Measurements from ENCODE around the gene FBXO31. TPM values are rescaled to one million over a fixed set of nuclear protein-coding genes. Genes with fewer than 3 reads are reported as not detected.

FBXO31 gene
- total and polyA plus RNA-seq, 3 experiments from 2014 or later = 27.4 to 40.9 (median 35.6) TPM

DNA sequence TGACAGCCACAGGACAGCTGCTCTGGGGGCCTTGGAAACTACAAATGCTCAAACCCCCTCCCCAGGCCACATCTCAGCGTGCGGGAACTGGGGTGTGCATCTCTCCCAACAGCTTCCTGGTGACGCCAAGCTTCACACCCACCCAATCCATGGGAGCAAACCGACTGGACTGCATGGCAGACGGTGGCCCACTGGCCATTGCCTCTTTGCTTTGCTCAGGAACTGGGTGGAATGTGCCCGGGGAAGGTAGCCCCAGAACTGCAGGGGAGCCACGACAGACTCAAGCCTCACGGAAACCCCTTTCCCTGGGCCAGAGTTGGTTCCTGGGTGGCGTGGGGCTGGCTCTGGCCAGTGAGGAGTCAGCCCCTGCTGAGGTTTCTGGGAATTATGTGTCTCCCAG lies 61.2 kb downstream of the FBXO31 start:
- DNase-seq = no peak
- ChIA-PET POLR2A (no interaction called here), CTCF (interaction anchor here (0.6 to 1.7 kb wide), 3 partner anchors 16 to 153 kb away, joined by 3 to 4 read pairs (median 4); no protein-coding TSS in a partner anchor)
- Histone ChIP-seq H3K27me3 (ENCODE audit: insufficient read depth, low read length, poor library complexity, severe bottlenecking) (no peaks in the 10 kb centered on the region), H3K9me3 (ENCODE audit: low read length) (no peaks in the 10 kb centered on the region), H3K4me1 (ENCODE audit: insufficient read depth, low read length) (peaks cover 13% of the 10 kb centered on the region), H3K4me3 (ENCODE audit: low read length) (no peak overlapping the region), H3K36me3 (ENCODE audit: insufficient read depth, low read length) (no peaks in the 10 kb centered on the region), H3K27ac (ENCODE audit: low read depth, low read length) (no peak overlapping the region)
- Mint-ChIP-seq H3K9me3 (no peaks in the 10 kb centered on the region), H3K36me3 (peaks cover 0 to 10% (median 0%) of the 10 kb centered on the region in 3 donors), H3K27ac (no peak overlapping the region), H3K4me3 (no peak overlapping the region), H3K4me1 (peaks cover 14 to 22% (median 15%) of the 10 kb centered on the region in 3 donors), H3K27me3 (no peaks in the 10 kb centered on the region)

GRCh38 chr16:87321336-87322107 lies 62.1 kb downstream of the FBXO31 start:
- ChIA-PET POLR2A (no interaction called here), CTCF (interaction anchor here (1.7 kb wide), 1 partner anchor 67 kb away, joined by 4 read pairs; no protein-coding TSS in a partner anchor)
- H3K4me1 ChIP-seq (ENCODE audit: insufficient read depth, low read length) = peaks cover 13% of the 10 kb centered on the region
- H3K9me3 Mint-ChIP-seq = no peaks in the 10 kb centered on the region
- no peaks in the 10 kb centered on the region for H3K27me3 Mint-ChIP-seq
- H3K27ac Mint-ChIP-seq = peak overlapping the region in 1 of 8 donors; percentile 90
- H3K9me3 ChIP-seq (ENCODE audit: low read length) = no peaks in the 10 kb centered on the region
- DNase-seq = no peak
- peaks cover 14 to 26% (median 15%) of the 10 kb centered on the region in 3 donors for H3K4me1 Mint-ChIP-seq
- no peaks in the 10 kb centered on the region for H3K36me3 ChIP-seq (ENCODE audit: insufficient read depth, low read length)
- no peak overlapping the region for H3K27ac ChIP-seq (ENCODE audit: low read depth, low read length)
- peak overlapping the region in 1 of 7 donors; percentile 34 for H3K4me3 Mint-ChIP-seq
- H3K27me3 ChIP-seq (ENCODE audit: insufficient read depth, low read length, poor library complexity, severe bottlenecking) = no peaks in the 10 kb centered on the region
- no peak overlapping the region for H3K4me3 ChIP-seq (ENCODE audit: low read length)
- H3K36me3 Mint-ChIP-seq = peaks cover 0 to 11% (median 0%) of the 10 kb centered on the region in 3 donors

- no peaks in the 10 kb centered on the region for H3K9me3 Mint-ChIP-seq
- H3K4me1 Mint-ChIP-seq = peaks cover 14 to 26% (median 15%) of the 10 kb centered on the region in 3 donors
- Histone ChIP-seq H3K4me1 (ENCODE audit: insufficient read depth, low read length) (peaks cover 13% of the 10 kb centered on the region), H3K36me3 (ENCODE audit: insufficient read depth, low read length) (no peaks in the 10 kb centered on the region), H3K4me3 (ENCODE audit: low read length) (no peak overlapping the region), H3K27ac (ENCODE audit: low read depth, low read length) (no peak overlapping the region), H3K27me3 (ENCODE audit: insufficient read depth, low read length, poor library complexity, severe bottlenecking) (no peaks in the 10 kb centered on the region), H3K9me3 (ENCODE audit: low read length) (no peaks in the 10 kb centered on the region)
- no peaks in the 10 kb centered on the region for H3K27me3 Mint-ChIP-seq
- no peak for DNase-seq
- POLR2A ChIA-PET = no interaction called here
- H3K4me3 Mint-ChIP-seq = peak overlapping the region in 1 of 7 donors; percentile 34
- H3K36me3 Mint-ChIP-seq = peaks cover 0 to 10% (median 0%) of the 10 kb centered on the region in 3 donors
- CTCF ChIA-PET = no interaction called here
- H3K27ac Mint-ChIP-seq = peak overlapping the region in 1 of 8 donors; percentile 32
These were observed 62.9 kb downstream of the FBXO31 start for GRCh38 chr16:87320510-87321227.

DNA sequence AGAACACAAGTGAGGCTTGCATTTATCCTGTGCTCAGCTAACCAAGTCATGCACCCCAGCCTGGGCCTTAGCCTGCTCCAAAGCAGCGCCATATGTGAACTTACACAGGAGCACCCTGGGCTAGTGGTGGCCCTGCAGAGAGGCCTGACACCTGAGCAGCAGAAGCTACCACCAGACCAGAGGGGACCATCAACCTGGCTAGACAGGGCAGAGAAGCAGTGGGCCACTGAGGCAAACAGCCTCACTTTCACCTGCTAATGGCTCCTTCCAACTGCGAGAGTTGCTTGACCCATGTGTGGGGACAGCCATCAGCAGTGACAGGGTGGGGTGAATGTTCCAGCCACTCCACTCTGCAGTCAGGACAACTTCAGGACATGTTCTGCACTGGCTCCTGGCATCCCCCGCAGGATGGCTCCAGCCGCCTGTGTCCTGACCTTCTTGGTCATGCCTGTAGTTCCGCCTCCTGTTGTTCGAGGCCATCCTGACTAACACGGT lies 63.5 kb downstream of the FBXO31 start:
- no peak for DNase-seq
- H3K27me3 ChIP-seq (ENCODE audit: insufficient read depth, low read length, poor library complexity, severe bottlenecking) = no peaks in the 10 kb centered on the region
- ChIA-PET CTCF (no interaction called here), POLR2A (no interaction called here)
- no peaks in the 10 kb centered on the region for H3K36me3 ChIP-seq (ENCODE audit: insufficient read depth, low read length)
- H3K9me3 ChIP-seq (ENCODE audit: low read length) = no peaks in the 10 kb centered on the region
- H3K4me1 ChIP-seq (ENCODE audit: insufficient read depth, low read length) = peaks cover 13% of the 10 kb centered on the region
- no peak overlapping the region for H3K4me3 Mint-ChIP-seq
- no peaks in the 10 kb centered on the region for H3K9me3 Mint-ChIP-seq
- no peak overlapping the region for H3K27ac ChIP-seq (ENCODE audit: low read depth, low read length)
- no peak overlapping the region for H3K4me3 ChIP-seq (ENCODE audit: low read length)
- peaks cover 0 to 10% (median 0%) of the 10 kb centered on the region in 3 donors for H3K36me3 Mint-ChIP-seq
- no peaks in the 10 kb centered on the region for H3K27me3 Mint-ChIP-seq
- no peak overlapping the region for H3K27ac Mint-ChIP-seq
- peaks cover 14 to 26% (median 15%) of the 10 kb centered on the region in 3 donors for H3K4me1 Mint-ChIP-seq

DNA sequence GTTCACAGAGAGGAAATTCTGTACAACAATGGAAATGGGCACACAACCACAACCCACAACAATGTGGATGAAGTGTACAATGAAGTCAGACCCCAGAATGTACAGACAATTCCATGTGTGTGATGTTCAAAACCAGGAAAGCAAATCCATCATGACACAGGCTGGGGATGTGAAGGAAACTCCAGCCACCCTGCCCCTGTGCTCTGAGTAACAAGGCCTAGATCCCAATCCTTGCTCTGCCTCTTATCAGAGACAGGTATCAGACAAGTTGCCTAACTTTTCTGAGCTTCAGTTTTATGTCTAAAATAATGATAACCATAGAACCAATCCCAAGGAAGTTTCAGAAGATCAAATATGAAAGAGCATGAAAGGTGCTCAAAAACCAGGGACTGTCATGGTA lies 64.6 kb downstream of the FBXO31 start:
- peaks cover 13 to 21% (median 15%) of the 10 kb centered on the region in 3 donors for H3K4me1 Mint-ChIP-seq
- H3K4me3 Mint-ChIP-seq = peak overlapping the region; percentile 89 to 99 (median 94)
- POLR2A ChIA-PET = interaction anchor here (0.8 to 2.5 kb wide), 2 partner anchors 13 to 64 kb away, joined by 3 to 22 read pairs; partner anchors contain the start of gene FBXO31

DNA sequence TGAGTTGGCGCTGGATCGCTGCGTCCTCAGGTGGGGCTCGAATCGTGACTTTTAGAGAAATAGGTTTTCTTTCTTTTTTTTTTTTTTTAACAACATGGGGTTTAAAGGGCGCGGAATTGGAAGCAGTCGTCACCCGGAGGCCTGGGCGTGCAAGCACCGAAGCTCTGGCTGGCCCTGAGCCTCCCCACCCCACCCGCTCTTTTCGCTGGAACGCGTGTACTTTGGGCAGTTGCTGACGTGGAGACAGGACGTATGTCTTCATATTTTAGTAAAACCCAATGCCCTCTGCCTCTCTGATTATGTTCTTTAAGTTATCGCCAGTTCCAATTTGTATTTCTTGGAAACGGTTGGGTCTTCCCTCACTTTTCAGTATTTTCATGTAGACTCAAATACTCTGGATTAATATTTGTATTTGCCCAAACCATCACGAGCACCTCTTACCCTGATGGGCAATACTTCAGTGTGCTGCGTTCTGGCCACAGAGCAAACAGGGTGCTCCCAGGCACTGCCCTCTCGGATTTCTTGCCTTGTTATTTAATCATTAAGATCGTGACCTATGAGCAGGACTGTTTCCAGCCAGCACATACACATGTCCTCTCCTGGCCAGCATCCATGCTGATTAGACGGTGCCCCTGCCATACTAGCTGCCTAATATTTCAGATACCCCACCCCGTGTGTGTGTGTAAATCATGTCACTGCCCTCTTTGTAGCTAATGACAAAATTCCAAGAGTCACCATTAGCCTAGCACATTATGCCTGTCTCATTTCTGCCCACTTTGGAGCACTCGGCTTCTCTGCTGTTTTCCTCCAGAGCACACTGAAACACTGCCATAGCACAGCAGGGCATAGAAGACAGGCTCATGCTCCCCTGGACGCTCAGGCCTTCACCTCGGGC lies 65.6 kb downstream of the FBXO31 start:
- no peaks in the 10 kb centered on the region for H3K27me3 ChIP-seq (ENCODE audit: insufficient read depth, low read length, poor library complexity, severe bottlenecking)
- POLR2A ChIA-PET = interaction anchor here (0.7 to 2.5 kb wide), 5 partner anchors 14 to 77 kb away, joined by 3 to 22 read pairs (median 3); partner anchors contain the start of genes FBXO31 and MAP1LC3B
- Mint-ChIP-seq H3K4me3 (peak overlapping the region; percentile 89 to 99 (median 94)), H3K27ac (peak overlapping the region; percentile 88 to 99 (median 95)), H3K27me3 (no peaks in the 10 kb centered on the region), H3K9me3 (no peaks in the 10 kb centered on the region), H3K36me3 (peaks cover 0 to 10% (median 0%) of the 10 kb centered on the region in 3 donors), H3K4me1 (peaks cover 13 to 21% (median 15%) of the 10 kb centered on the region in 3 donors)
- CTCF ChIA-PET = interaction anchor here (1.0 to 4.1 kb wide), 6 partner anchors 17 to 318 kb away, joined by 3 to 30 read pairs (median 6); partner anchors contain the start of gene FBXO31
- H3K4me3 ChIP-seq (ENCODE audit: low read length) = peak overlapping the region; percentile 90
- peaks cover 9% of the 10 kb centered on the region for H3K4me1 ChIP-seq (ENCODE audit: insufficient read depth, low read length)
- H3K27ac ChIP-seq (ENCODE audit: low read depth, low read length) = peak overlapping the region; percentile 91
- peak in 2 of 5 donors; percentile 13 to 67 for DNase-seq
- H3K9me3 ChIP-seq (ENCODE audit: low read length) = no peaks in the 10 kb centered on the region
- H3K36me3 ChIP-seq (ENCODE audit: insufficient read depth, low read length) = no peaks in the 10 kb centered on the region

More for the DNA sequence above, 64.6 kb downstream of the FBXO31 start:
- Histone ChIP-seq H3K27ac (ENCODE audit: low read depth, low read length) (no peak overlapping the region), H3K9me3 (ENCODE audit: low read length) (no peaks in the 10 kb centered on the region), H3K4me3 (ENCODE audit: low read length) (no peak overlapping the region), H3K4me1 (ENCODE audit: insufficient read depth, low read length) (peaks cover 9% of the 10 kb centered on the region), H3K27me3 (ENCODE audit: insufficient read depth, low read length, poor library complexity, severe bottlenecking) (no peaks in the 10 kb centered on the region), H3K36me3 (ENCODE audit: insufficient read depth, low read length) (no peaks in the 10 kb centered on the region)
- Mint-ChIP-seq H3K9me3 (no peaks in the 10 kb centered on the region), H3K36me3 (peaks cover 0 to 10% (median 0%) of the 10 kb centered on the region in 3 donors), H3K27ac (peak overlapping the region in 5 of 8 donors; percentile 4 to 95 (median 92)), H3K27me3 (no peaks in the 10 kb centered on the region)
- CTCF ChIA-PET = interaction anchor here (3.6 to 4.1 kb wide), 2 partner anchors 75 to 317 kb away, joined by 21 to 30 read pairs; no protein-coding TSS in a partner anchor
- DNase-seq = no peak

Data from CD8-positive, alpha-beta memory T cell (primary cell).